ENCODE measurements around the gene JPT2.

Gene JPT2

GRCh38 chr16:1676661-1677060 lies 1.4 kb upstream of the JPT2 start:
- DNase-seq (ENCODE audit: low spot score), result no peak

- no peak for DNase-seq (ENCODE audit: low spot score)
These were observed 740 bp upstream of the JPT2 start for GRCh38 chr16:1677339-1677738.

GRCh38 chr16:1678500-1679098 lies 520 bp downstream of the JPT2 start:
- peak; percentile 23 for DNase-seq (ENCODE audit: low spot score)

GRCh38 chr16:1680361-1680760 lies 2.3 kb downstream of the JPT2 start:
- DNase-seq (ENCODE audit: low spot score), result no peak

- no peak for DNase-seq (ENCODE audit: low spot score)
These were observed 3.0 kb downstream of the JPT2 start for GRCh38 chr16:1681032-1681431.

GRCh38 chr16:1687427-1688316 lies 9.6 kb downstream of the JPT2 start:
- no peak for DNase-seq (ENCODE audit: low spot score)

- DNase-seq (ENCODE audit: low spot score), result no peak
These were observed 10.9 kb downstream of the JPT2 start for GRCh38 chr16:1688807-1689560.

GRCh38 chr16:1689853-1690252 lies 11.8 kb downstream of the JPT2 start:
- no peak for DNase-seq (ENCODE audit: low spot score)

GRCh38 chr16:1690810-1691209 lies 12.7 kb downstream of the JPT2 start:
- no peak for DNase-seq (ENCODE audit: low spot score)

GRCh38 chr16:1691276-1691675 lies 13.2 kb downstream of the JPT2 start:
- DNase-seq (ENCODE audit: low spot score), result no peak

- DNase-seq (ENCODE audit: low spot score), result no peak
These were observed 13.9 kb downstream of the JPT2 start for GRCh38 chr16:1691956-1692355.

- no peak for DNase-seq (ENCODE audit: low spot score)
These were observed 18.8 kb downstream of the JPT2 start for GRCh38 chr16:1696863-1697262.

- DNase-seq (ENCODE audit: low spot score), result no peak
These were observed 20.6 kb downstream of the JPT2 start for GRCh38 chr16:1698680-1699079.

GRCh38 chr16:1700246-1700645 lies 22.2 kb downstream of the JPT2 start:
- no peak for DNase-seq (ENCODE audit: low spot score)

GRCh38 chr16:1701216-1701878 lies 23.3 kb downstream of the JPT2 start:
- no peak for DNase-seq (ENCODE audit: low spot score)

GRCh38 chr16:1705324-1705687 lies 27.2 kb downstream of the JPT2 start:
- DNase-seq (ENCODE audit: low spot score), result peak; percentile 46

GRCh38 chr16:1705688-1706385 lies 27.8 kb downstream of the JPT2 start, which contains the start of gene MAPK8IP3:
Gene MAPK8IP3, plus strand, starts transcription at chr16:1706195. Its CDS starts 145 bp downstream, at chr16:1706340.
- peak; percentile 93 for DNase-seq (ENCODE audit: low spot score)

- peak; percentile 56 for DNase-seq (ENCODE audit: low spot score)
These were observed 28.5 kb downstream of the JPT2 start for GRCh38 chr16:1706386-1707192.

- DNase-seq (ENCODE audit: low spot score), result peak; percentile 48
These were observed 29.2 kb downstream of the JPT2 start for GRCh38 chr16:1707193-1707790.

- DNase-seq (ENCODE audit: low spot score), result no peak
These were observed 30.1 kb downstream of the JPT2 start for GRCh38 chr16:1708083-1708767.

Data from NAMALWA (cell line).